Subcutaneous adipose tissue (tissue), 4 donors: ENCODE results near the gene SIGLEC11. TPM values are rescaled to one million over a fixed set of nuclear protein-coding genes. Genes with fewer than 3 reads are reported as not detected.

ENCODE experiments used
- total RNA-seq, 4 donors: library from RNA; depleted of rRNA; stranded (reverse); fragments of >200 nt; gene quantifications; one replicate each; pipeline ENCODE4 v1.1.0, GENCODE V29; 2016
- TF ChIP-seq, protein P1 (sequence below): fragments of 450-650 bp; IDR thresholded peaks from one replicate; pipeline ENCODE4 v1.5.1; 2016; ENCODE audit warnings: low read depth, mild to moderate bottlenecking, control low read depth, antibody characterized with exemption, moderate library complexity

The SIGLEC11 gene
- total RNA-seq, 4 donors from 2014 or later: 0.65 to 6.6 (median 2.7) TPM

DNA sequence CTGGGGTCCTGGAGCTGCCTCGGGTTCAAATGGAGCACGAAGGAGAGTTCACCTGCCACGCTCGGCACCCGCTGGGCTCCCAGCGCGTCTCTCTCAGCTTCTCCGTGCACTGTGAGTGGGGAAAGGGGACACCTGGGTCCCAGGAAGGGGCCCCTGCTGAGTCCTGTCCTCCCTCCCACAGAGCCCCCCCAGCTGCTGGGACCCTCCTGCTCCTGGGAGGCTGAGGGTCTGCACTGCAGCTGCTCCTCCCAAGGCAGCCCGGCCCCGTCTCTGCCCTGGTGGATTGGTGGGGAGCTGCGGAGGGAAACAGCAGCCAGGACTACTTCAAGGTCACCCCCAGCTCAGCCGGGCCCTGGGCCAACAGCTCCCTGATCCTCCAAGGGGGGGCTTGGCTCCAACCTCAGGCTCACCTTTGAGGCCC is 11.0 kb upstream of the SIGLEC11 start:
- TF ChIP-seq, protein P1, sequence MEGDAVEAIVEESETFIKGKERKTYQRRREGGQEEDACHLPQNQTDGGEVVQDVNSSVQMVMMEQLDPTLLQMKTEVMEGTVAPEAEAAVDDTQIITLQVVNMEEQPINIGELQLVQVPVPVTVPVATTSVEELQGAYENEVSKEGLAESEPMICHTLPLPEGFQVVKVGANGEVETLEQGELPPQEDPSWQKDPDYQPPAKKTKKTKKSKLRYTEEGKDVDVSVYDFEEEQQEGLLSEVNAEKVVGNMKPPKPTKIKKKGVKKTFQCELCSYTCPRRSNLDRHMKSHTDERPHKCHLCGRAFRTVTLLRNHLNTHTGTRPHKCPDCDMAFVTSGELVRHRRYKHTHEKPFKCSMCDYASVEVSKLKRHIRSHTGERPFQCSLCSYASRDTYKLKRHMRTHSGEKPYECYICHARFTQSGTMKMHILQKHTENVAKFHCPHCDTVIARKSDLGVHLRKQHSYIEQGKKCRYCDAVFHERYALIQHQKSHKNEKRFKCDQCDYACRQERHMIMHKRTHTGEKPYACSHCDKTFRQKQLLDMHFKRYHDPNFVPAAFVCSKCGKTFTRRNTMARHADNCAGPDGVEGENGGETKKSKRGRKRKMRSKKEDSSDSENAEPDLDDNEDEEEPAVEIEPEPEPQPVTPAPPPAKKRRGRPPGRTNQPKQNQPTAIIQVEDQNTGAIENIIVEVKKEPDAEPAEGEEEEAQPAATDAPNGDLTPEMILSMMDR: no peak

DNA sequence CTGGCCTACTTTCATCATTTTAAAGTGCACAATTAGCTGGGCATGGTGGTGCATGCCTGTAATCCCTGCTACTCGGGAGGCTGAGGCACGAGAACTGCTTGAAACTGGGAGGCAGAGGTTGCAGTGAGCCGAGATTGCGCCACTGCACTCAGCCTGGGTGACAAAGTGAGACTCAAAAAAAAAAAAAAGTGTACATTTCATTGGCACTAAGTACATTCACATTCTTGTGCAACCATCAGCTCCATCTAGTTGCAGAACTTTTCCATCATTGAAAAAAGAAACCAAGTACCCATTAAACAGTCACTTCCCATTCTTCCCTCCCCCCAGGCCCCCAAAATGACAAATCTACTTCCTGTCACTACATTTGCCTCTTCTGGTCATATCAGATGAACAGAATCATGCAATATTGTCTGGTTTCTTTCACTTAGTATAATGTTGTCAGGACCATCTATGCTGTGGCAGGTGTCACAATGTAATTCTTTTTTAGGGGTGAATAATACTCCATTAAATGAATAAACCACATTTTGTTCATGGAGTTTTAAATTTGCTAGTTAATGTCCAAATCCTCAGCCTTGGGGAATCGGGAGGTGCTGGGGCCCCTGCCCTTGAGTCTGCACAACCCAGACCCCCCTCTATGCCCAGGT is 7.4 kb upstream of the SIGLEC11 start:
- TF ChIP-seq, protein P1: no peak

DNA sequence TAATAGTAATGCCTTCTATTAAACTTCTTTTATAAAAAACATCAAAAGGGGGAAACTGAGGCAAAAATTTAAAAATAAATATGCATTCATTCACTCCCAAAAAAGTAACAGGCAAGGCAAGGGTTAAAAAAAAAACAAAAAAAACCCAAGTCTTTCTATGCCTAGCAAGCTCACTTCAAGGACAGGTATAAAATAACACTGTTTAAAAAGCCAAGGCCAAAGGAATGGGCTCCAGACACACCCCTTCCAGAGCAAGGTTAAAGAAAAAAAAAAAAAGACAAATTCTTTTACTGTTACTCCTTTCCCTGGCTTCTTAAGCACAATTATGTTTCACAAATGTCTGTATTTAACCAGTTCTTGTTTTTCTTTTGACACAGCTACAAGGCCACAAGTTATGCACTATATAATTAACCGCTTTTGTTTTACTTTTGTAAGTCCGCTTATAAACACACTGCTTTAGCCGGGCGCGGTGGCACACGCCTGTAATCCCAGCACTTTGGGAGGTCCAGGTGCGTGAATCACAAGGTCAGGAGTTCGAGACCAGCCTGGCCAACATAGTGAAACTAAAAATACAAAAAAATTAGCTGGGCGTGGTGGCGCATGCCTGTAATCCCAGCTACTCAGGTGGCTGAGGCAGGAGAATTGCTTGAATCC is 3.6 kb downstream of the SIGLEC11 start:
- TF ChIP-seq, protein P1: no peak

DNA sequence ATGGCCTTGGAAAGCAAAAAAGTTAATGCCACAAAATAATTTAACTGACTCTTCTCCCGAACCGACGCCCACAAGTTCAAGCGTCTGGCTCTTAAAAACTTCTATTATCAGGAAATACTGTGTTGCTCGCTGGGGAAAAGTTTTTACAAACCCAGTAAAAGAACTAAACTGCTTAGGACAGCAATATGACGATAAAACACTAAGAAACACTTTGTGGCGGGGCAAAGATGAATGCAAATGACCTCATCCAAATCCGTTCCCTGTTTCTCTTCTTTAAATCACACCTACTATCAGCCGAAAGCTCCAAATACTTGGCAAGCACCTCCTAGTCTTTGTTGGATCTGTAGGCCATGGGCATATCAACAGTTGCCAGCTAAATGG is 4.9 kb downstream of the SIGLEC11 start:
- TF ChIP-seq, protein P1: no peak

DNA sequence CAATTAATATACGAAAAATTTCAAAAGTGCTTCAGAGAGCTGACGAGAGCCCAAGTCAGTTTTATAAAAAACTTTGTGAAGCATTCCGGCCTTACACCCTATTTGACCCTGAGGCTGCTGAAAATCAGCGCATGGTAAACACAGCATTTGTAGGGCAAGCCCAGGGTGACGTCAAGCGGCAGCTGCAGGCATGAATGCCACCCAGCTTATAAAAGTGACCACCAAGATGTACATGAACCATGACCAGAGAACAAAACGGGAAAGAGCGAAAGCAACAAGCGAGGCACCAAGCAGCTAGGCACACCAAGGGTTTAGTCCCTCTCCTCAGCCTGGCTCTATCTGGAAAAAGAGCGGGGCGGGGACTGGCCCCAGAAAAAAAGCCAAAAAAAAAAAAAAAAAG is 6.0 kb downstream of the SIGLEC11 start:
- TF ChIP-seq, protein P1: no peak

DNA sequence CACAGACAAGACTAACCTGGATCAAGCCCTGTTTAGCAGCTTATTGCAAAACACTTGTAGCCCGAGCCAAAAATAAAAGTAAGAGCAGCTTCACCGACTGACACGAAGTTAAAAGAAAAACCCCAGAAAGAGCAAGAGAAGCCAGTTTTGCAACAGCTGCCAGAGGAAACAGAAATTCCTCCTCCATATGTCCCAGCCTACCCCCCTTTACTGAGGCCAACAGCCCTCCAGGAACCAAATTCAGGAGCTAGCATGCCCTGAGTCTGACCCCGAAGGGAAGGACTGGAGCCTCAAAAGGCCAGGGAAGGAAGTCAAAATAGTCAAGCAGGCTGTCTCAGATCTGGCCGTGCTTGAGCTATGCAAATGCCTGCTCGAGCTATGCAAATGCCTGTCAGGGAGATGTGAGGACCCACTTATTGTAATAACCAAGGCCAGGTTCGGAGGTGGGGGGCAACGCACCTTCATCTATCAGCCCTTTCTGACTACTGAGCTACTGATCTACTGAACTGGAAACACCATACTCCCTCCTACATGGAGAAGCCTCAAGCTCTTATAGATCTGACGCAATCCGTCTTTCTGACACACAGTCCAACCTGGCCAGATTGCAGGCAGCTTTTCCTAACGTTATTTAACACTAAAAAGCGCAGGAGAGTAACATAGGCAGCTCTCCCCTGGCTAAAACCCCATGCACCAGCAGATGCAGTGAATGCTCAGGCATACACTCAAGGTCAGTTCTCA is 6.7 kb downstream of the SIGLEC11 start:
- TF ChIP-seq, protein P1: no peak

DNA sequence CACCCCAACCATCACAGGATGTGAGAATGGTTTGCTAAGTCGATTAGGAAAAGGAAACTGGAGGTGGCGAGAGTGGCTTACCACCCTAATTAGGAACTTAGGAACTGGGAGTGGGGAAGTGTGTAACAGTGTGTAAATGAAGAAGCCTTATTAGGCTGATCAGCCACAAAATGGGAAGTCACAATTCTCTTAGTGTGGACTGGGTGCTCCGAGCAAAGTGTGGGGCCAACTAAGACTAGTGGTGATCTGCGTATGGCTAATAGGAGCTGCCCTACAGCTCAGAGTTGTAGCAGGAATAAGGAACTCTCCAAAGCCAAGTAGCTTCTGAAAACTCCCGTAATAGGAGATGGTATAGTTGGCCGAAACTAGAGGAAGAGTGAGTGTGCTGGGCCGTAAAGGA is 7.6 kb downstream of the SIGLEC11 start:
- TF ChIP-seq, protein P1: no peak
